Endothelial cell (in vitro differentiated cells): ENCODE results near the gene TRABD2A. TPM values are rescaled to one million over a fixed set of nuclear protein-coding genes. Genes with fewer than 3 reads are reported as not detected.
A peak's percentile ranks its signal among the peaks of the same experiment; 100 is the strongest.
"Not testable (repeated sequence)": the region's sequence is repeated elsewhere in the genome, so short reads cannot be mapped to it uniquely, and the experiment has no call there.

Source experiments
- DNase-seq: peaks from one replicate; pipeline ENCODE4 v3.0.0; 2021; ENCODE audit warnings: low spot score
- H3K27ac Mint-ChIP-seq: one replicate; pipeline ENCODE4 v1.8.0; 2021; ENCODE audit warnings: mixed read lengths, inconsistent platforms; ENCODE audit not compliant: unreplicated experiment
- H3K27me3 Mint-ChIP-seq: one replicate; pipeline ENCODE4 v1.8.0; 2021; ENCODE audit warnings: mild to moderate bottlenecking, moderate library complexity, mixed read lengths, inconsistent platforms; ENCODE audit not compliant: unreplicated experiment
- H3K36me3 Mint-ChIP-seq: one replicate; pipeline ENCODE4 v1.8.0; 2021; ENCODE audit warnings: mild to moderate bottlenecking, low read depth, mixed read lengths, inconsistent platforms; ENCODE audit not compliant: unreplicated experiment
- H3K4me1 Mint-ChIP-seq: one replicate; pipeline ENCODE4 v1.8.0; 2021; ENCODE audit warnings: mild to moderate bottlenecking, mixed read lengths, inconsistent platforms; ENCODE audit not compliant: unreplicated experiment
- H3K4me3 Mint-ChIP-seq: one replicate; pipeline ENCODE4 v1.8.0; 2021; ENCODE audit warnings: mild to moderate bottlenecking, mixed read lengths, inconsistent platforms; ENCODE audit not compliant: unreplicated experiment
- H3K9me3 Mint-ChIP-seq: one replicate; pipeline ENCODE4 v1.8.0; 2021; ENCODE audit warnings: mixed read lengths, inconsistent platforms; ENCODE audit not compliant: unreplicated experiment
- CTCF ChIP-seq: fragments of 200-600 bp; sonication (generic); IDR thresholded peaks from one replicate; pipeline ENCODE4 v1.5.0; 2021; ENCODE audit warnings: antibody characterized with exemption; ENCODE audit not compliant: unreplicated experiment
- total RNA-seq: library from RNA; stranded (reverse); fragmentation: NEBNext Ultra II Directional; extraction: Animal tissue kit (Norgen Biotek cat#: 25700); gene quantifications from one replicate; pipeline ENCODE4 v1.2.1, GENCODE V29; 2021; ENCODE audit not compliant: unreplicated experiment

The TRABD2A gene
- total RNA-seq, 1 donor from 2014 or later, result 7.2 TPM

- Mint-ChIP-seq H3K27me3 (peaks cover 14% of the 10 kb centered on the region), H3K4me1 (no peaks in the 10 kb centered on the region), H3K4me3 (peak overlapping the region; percentile 9), H3K36me3 (peaks cover 14% of the 10 kb centered on the region), H3K9me3 (no peaks in the 10 kb centered on the region), H3K27ac (no peak overlapping the region)
- TF ChIP-seq CTCF, result no peak
- DNase-seq, result no peak
Measured at GRCh38 chr2:84875213-84875560, 5.7 kb downstream of the TRABD2A start.

GRCh38 chr2:84874381-84875212 is 6.3 kb downstream of the TRABD2A start:
- Mint-ChIP-seq H3K36me3 (peaks cover 14% of the 10 kb centered on the region), H3K9me3 (no peaks in the 10 kb centered on the region), H3K4me3 (peak overlapping the region; percentile 9), H3K4me1 (no peaks in the 10 kb centered on the region), H3K27me3 (peaks cover 13% of the 10 kb centered on the region), H3K27ac (peak overlapping the region; percentile 42)
- no peak for DNase-seq
- TF ChIP-seq CTCF, result no peak

- Mint-ChIP-seq H3K36me3 (peaks cover 14% of the 10 kb centered on the region), H3K27me3 (peaks cover 10% of the 10 kb centered on the region), H3K4me1 (no peaks in the 10 kb centered on the region), H3K4me3 (no peak overlapping the region), H3K27ac (no peak overlapping the region), H3K9me3 (no peaks in the 10 kb centered on the region)
- TF ChIP-seq CTCF, result no peak
- no peak for DNase-seq
Measured at GRCh38 chr2:84873350-84873749, 7.5 kb downstream of the TRABD2A start.

GRCh38 chr2:84872691-84873090 is 8.2 kb downstream of the TRABD2A start:
- not testable (repeated sequence) for H3K9me3 Mint-ChIP-seq, DNase-seq, H3K27ac Mint-ChIP-seq, H3K4me1 Mint-ChIP-seq, H3K27me3 Mint-ChIP-seq, H3K4me3 Mint-ChIP-seq
- H3K36me3 Mint-ChIP-seq, result peaks cover 11% of the 10 kb centered on the region

- peaks cover 11% of the 10 kb centered on the region for H3K36me3 Mint-ChIP-seq
- no peaks in the 10 kb centered on the region for H3K4me1 Mint-ChIP-seq
- no peak for TF ChIP-seq CTCF
- peaks cover 4% of the 10 kb centered on the region for H3K27me3 Mint-ChIP-seq
- no peak for DNase-seq
- no peak overlapping the region for H3K27ac Mint-ChIP-seq
- no peak overlapping the region for H3K4me3 Mint-ChIP-seq
- H3K9me3 Mint-ChIP-seq, result no peaks in the 10 kb centered on the region
Measured at GRCh38 chr2:84870306-84870705, 10.6 kb downstream of the TRABD2A start.

GRCh38 chr2:84868327-84868726 is 12.6 kb downstream of the TRABD2A start:
- not testable (repeated sequence) for H3K27ac Mint-ChIP-seq, H3K27me3 Mint-ChIP-seq, H3K4me1 Mint-ChIP-seq, H3K4me3 Mint-ChIP-seq, H3K9me3 Mint-ChIP-seq, DNase-seq, H3K36me3 Mint-ChIP-seq
